Activated naive CD4-positive, alpha-beta T cell treated with anti-CD3 and anti-CD28 coated beads, Interleukin-2, amount 10 ng/mL, durations not matched to agents 7 days and 5 days (primary cell): Measurements from ENCODE around the gene ZNF138.

Experiments used
- CTCF ChIA-PET: fragments of 350-600 bp; sonication (Branson Sonifier 250); formaldehyde crosslinking; loops from one replicate; lab custom pipeline; 2021; ENCODE audit warnings: antibody characterized with exemption; lab: Charles Lee
- DNase-seq: peaks from one replicate; pipeline ENCODE4 v3.0.0-alpha.2; 2020
- H3K27ac Mint-ChIP-seq: one replicate; pipeline ENCODE4 v1.8.0; 2021; ENCODE audit warnings: mild to moderate bottlenecking, moderate library complexity, mixed read lengths
- H3K27me3 Mint-ChIP-seq: one replicate; pipeline ENCODE4 v1.8.0; 2021; ENCODE audit warnings: mild to moderate bottlenecking, mixed read lengths
- H3K36me3 Mint-ChIP-seq: one replicate; pipeline ENCODE4 v1.8.0; 2021; ENCODE audit warnings: mixed read lengths
- H3K4me1 Mint-ChIP-seq: one replicate; pipeline ENCODE4 v1.8.0; 2021; ENCODE audit warnings: mixed read lengths
- H3K4me3 Mint-ChIP-seq: one replicate; pipeline ENCODE4 v1.8.0; 2021; ENCODE audit warnings: mild to moderate bottlenecking, moderate library complexity, mixed read lengths
- H3K9me3 Mint-ChIP-seq: one replicate; pipeline ENCODE4 v1.8.0; 2021; ENCODE audit warnings: mixed read lengths

Gene ZNF138

DNA sequence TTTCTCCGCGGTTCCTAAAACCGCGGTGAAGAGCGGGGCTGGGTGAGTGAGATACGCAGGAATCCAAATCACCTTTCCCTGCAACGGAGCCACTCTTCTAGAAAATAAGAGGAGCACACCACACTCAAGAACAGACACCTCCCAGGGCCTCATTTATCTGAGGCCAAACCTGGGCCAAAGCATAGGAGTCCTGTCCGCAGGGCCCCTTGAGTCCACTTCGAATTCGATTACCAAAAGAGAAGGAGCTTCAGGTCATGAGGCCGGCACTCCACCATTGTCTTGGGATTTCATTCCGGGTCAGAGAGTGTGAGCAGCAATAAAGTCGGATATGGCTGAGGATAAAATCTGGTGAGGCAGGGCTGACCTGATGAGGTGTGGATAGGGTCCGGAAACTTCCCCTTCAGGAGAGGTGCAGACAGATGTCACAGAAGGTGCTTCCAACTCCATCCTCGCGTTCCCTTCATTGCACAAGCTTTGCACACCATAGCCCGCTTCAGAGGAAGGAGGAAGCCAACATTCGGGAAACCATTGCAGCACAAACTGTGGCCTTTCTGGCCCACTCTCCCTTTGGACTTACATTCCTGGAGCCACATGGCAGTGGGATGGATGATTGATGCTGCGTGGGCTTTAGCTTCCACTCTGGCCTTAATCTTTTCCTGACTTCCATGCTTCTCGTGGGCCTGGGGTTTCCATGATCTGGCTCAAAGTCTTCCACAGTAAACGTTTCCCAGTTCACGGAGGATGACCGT is 81.6 kb downstream of the ZNF138 start:
- H3K4me3 Mint-ChIP-seq, result no peak overlapping the region
- H3K4me1 Mint-ChIP-seq, result peaks cover 4% of the 10 kb centered on the region
- H3K27me3 Mint-ChIP-seq, result peaks cover 15% of the 10 kb centered on the region
- CTCF ChIA-PET, result no interaction called here
- H3K36me3 Mint-ChIP-seq, result peaks cover 3% of the 10 kb centered on the region
- peaks cover 29% of the 10 kb centered on the region for H3K9me3 Mint-ChIP-seq
- H3K27ac Mint-ChIP-seq, result no peak overlapping the region
- DNase-seq, result no peak

DNA sequence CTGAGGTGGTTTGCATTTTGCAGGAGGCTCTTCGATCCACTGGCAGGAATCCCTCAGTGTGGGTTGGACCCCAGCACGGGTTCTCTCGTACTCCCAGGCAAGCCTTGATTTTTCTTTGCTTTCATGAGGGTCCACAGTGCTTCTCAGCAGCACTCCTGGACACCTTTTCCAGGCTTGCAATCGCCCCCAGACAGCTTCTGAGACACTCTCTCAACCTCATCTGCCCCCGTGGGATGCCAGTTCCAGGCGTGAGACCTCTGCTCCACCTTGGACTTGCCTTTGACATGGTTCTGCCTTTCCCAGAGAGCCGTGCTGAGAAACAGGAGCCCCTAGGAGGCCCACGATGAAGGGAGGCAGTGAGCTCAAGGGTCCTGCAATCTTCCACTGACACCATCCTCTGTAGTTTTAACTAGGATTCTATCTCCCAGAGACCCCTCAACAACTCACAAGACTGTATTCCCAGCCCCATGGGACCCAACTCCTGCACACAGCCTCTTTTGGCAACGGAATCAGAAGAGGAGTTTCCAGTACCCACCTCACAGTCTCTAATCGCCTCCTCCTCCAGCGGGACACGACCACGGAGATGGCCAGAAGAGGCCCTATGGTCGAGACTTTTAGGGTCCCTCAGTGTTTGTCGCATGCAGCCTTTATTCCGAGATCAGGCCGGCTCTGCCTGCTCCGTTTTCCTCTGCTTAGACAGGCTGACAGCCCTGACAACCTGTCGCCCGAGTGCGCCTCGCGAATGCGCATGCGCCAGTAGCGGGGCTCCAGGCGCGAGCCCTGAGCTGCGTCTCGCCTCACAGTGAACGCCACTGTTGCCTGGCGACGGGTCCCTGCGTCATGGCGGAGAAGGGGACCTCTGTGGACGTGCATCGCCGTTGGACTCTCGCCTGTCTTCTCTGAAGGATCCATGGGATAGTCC is 82.8 kb downstream of the ZNF138 start:
- H3K36me3 Mint-ChIP-seq, result peaks cover 3% of the 10 kb centered on the region
- DNase-seq, result peak; percentile 60
- CTCF ChIA-PET, result no interaction called here
- H3K4me1 Mint-ChIP-seq, result peaks cover 4% of the 10 kb centered on the region
- H3K9me3 Mint-ChIP-seq, result peaks cover 20% of the 10 kb centered on the region
- peak overlapping the region; percentile 26 for H3K4me3 Mint-ChIP-seq
- peak overlapping the region; percentile 11 for H3K27ac Mint-ChIP-seq
- H3K27me3 Mint-ChIP-seq, result peaks cover 24% of the 10 kb centered on the region

DNA sequence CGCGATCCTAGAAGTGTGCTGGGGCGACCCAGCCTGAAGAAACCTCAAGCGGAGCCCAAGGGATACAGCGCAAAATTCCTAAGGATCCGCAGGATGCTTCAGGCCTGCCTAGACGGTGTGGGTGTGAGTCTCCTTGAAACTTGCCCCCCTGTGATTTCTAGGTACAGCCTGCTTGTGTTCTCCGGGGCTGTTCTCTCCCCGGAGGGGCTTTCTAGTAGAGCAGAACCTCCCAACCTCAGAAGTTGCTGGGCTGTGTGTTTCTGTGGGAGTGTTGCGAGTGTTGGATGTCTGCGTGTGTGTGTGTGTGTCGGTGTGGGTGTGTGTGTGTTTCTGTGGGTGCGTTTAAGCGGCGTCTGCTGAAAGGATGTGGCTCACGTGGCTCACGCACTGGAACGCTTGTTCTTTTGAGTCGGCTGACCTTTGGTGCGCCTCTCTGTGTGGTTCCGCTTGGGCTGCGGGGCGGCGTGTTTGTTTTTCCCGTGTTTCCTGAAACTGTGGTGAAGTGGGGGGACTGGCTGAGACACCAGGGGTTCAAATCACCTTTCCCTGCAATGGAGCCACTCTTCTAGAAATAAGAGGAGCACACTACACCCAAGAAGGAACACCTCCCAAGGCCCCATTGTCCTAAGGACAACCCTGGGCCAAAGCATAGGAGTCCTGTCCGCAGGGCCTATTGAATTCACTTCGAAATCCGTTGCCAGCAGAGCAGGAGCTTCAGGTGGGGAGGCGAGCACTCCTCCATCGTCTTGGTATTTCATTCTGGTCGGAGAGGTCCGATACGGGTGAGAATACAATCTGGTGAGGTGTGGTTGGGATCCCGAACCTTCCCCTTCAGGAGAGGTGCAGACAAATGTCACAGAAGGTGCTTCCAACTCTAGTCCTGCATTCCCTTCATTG is 83.7 kb downstream of the ZNF138 start:
- H3K9me3 Mint-ChIP-seq, result peaks cover 20% of the 10 kb centered on the region
- H3K27ac Mint-ChIP-seq, result no peak overlapping the region
- DNase-seq, result no peak
- H3K4me3 Mint-ChIP-seq, result no peak overlapping the region
- CTCF ChIA-PET, result no interaction called here
- peaks cover 30% of the 10 kb centered on the region for H3K27me3 Mint-ChIP-seq
- H3K4me1 Mint-ChIP-seq, result peaks cover 7% of the 10 kb centered on the region
- peaks cover 3% of the 10 kb centered on the region for H3K36me3 Mint-ChIP-seq

DNA sequence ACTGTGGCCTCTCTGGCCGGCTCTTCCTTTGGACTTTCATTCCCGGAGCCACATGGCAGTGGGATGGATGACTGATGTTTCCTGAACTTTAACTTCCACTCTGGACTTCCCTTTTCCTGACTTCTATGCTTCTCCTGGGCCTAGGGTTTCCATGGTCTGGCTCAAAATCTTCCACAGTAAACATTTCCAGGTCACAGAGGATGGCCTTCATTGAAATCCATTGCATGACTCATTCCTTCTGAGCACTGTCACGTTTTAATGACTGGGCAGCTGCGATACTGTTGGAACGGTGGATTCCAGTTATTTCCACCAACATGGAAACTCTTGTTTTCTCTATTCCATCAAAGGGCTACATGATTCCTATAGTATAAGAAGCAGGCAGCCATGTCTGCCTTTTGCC is 84.5 kb downstream of the ZNF138 start:
- Mint-ChIP-seq H3K4me3 (no peak overlapping the region), H3K36me3 (peaks cover 3% of the 10 kb centered on the region), H3K27ac (no peak overlapping the region), H3K27me3 (peaks cover 37% of the 10 kb centered on the region), H3K9me3 (peaks cover 18% of the 10 kb centered on the region), H3K4me1 (peaks cover 7% of the 10 kb centered on the region)
- CTCF ChIA-PET, result no interaction called here
- DNase-seq, result no peak

DNA sequence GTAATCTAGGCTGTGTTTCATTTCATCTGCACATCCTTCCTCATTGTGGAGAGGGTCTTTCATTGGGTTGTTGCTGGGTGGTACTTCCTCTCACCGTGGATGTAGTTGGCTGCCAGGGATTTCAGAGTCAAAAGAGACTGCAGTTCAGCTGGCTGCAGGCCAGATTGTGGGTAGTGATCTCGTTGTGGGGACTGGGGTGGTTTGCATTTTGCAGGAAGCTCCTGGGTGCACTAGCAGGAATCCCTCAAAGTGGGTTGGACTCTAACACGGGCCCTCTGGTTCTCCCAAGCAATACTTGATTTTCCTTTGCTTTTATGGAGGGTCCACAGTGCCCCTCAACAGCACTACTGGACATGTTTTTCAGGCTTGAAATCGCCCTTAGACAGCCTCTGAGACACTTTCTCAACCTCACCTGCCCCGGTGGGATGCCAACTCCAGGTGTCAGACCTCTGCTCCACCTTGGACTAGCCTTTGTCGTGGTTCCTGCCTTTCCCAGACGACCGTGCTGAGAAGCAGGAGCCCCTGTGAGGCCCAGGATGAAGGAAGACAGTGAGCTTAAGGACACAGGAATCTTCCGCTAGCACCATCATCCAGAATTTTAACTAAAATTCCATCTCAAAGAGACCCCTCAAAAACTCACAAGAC is 85.0 kb downstream of the ZNF138 start:
- Mint-ChIP-seq H3K9me3 (peaks cover 15% of the 10 kb centered on the region), H3K27ac (no peak overlapping the region), H3K4me3 (no peak overlapping the region), H3K27me3 (peaks cover 43% of the 10 kb centered on the region), H3K36me3 (peaks cover 1% of the 10 kb centered on the region), H3K4me1 (peaks cover 7% of the 10 kb centered on the region)
- CTCF ChIA-PET, result no interaction called here
- DNase-seq, result no peak

DNA sequence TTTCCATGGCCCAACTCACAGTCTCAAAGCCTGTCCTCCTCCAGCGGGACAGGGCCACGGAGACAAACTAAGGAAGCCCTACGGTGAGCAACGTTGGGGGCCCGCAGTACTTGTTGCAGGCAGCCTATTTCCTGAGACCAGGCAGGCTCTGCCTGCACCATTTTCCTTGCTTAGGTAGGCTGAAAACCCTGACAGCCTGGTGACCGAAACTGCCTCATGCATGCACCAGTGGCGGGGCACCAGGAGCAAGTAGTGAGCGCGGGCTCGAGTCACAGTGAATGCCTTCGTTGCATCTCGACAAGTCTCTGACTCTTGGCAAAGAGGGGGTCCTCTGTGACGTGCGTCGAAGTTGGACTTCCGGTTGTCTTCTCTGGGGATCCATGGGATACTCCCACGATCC is 85.6 kb downstream of the ZNF138 start:
- Mint-ChIP-seq H3K27me3 (peaks cover 48% of the 10 kb centered on the region), H3K9me3 (peaks cover 20% of the 10 kb centered on the region), H3K4me1 (peaks cover 7% of the 10 kb centered on the region), H3K27ac (no peak overlapping the region), H3K4me3 (no peak overlapping the region), H3K36me3 (peaks cover 1% of the 10 kb centered on the region)
- no peak for DNase-seq
- CTCF ChIA-PET, result no interaction called here

DNA sequence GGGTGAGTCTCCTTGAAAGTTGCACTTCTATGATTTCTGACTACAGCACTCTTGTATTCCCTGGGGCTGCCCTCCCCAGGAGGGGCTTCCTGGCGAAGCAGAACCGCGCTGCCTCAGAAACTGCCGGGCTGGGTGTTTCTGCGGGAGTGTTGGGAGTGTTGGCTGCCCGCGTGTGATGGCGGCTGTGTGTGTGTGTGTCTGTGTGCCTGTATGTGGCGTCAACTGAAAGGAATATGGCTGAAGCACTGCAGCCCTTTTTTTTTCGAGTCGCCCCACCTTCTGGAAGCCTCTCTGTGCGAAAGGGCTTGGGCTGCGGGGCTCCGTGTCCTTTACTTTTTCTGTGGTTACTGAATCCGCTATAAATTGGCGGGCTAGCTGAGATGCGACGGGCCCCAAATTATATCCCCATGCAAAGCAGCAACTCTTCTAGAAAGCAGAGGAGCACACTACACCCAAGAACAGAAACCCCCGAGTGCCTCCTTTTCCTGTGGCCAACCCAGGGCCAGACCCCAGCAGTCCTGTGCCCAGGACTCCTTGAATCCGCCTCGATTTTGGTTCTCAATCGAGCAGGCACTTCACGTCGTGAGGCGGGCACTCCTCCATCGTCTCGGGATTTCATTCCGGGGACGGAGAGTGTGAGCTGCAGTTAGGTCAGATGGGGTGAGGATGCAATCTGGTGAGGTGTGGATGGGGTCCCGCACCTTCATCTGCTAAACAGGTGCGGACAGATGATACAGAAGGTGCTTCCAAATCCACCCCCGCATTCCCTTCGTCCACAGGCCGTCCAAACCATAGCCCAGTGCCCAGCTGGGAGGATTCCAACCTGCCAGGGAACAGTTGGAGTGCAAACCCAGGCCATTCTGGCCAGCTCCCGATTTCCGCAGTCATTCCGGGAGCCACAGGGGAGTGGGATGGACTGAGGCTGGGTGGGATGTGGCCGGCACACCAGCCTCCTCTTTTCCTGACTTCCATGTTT is 86.4 kb downstream of the ZNF138 start:
- CTCF ChIA-PET, result no interaction called here
- peaks cover 52% of the 10 kb centered on the region for H3K27me3 Mint-ChIP-seq
- peaks cover 7% of the 10 kb centered on the region for H3K4me1 Mint-ChIP-seq
- H3K4me3 Mint-ChIP-seq, result no peak overlapping the region
- no peak for DNase-seq
- H3K36me3 Mint-ChIP-seq, result no peaks in the 10 kb centered on the region
- peaks cover 16% of the 10 kb centered on the region for H3K9me3 Mint-ChIP-seq
- H3K27ac Mint-ChIP-seq, result no peak overlapping the region

DNA sequence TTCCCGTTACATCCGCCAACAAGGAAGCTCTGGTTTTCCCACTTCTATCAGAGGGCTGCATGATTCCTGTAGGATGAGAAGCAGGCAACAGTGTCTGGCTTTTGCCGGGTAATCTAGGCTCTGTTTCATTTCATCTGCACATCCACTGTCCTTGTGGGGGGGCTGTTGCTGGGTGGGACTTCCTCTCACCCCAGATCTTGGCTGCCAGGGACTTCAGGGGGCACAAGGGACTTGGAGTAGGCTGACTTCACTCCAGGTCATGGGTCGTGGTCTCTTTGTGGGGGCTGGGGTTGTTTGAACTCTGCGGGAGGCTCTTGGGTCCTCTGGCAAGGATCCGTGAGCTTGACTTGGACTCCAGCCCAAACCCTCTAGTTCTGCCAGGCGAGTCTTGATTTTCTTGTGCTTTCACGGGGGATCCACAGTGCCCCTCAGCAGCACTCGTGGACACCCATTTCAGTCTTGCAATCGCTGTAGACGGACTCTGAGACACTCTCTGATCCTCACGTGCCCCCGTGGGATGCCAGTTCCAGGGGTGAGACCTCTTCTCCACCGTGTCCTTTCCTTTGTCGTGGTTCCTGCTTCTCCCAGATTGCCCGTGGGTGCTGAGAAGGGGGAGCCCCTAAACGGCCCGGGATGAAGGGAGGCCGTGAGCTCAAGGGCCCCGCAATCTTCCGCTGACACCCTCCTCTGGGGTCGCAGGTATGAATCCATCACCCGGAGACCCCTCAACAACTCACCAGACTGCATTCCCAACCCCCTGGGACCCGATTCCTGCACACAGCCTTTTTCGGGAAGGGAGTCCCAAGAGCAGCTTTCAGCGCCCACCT is 87.4 kb downstream of the ZNF138 start:
- CTCF ChIA-PET, result no interaction called here
- Mint-ChIP-seq H3K27ac (no peak overlapping the region), H3K27me3 (peaks cover 60% of the 10 kb centered on the region), H3K4me1 (peaks cover 7% of the 10 kb centered on the region), H3K36me3 (no peaks in the 10 kb centered on the region), H3K9me3 (peaks cover 16% of the 10 kb centered on the region), H3K4me3 (no peak overlapping the region)
- no peak for DNase-seq

DNA sequence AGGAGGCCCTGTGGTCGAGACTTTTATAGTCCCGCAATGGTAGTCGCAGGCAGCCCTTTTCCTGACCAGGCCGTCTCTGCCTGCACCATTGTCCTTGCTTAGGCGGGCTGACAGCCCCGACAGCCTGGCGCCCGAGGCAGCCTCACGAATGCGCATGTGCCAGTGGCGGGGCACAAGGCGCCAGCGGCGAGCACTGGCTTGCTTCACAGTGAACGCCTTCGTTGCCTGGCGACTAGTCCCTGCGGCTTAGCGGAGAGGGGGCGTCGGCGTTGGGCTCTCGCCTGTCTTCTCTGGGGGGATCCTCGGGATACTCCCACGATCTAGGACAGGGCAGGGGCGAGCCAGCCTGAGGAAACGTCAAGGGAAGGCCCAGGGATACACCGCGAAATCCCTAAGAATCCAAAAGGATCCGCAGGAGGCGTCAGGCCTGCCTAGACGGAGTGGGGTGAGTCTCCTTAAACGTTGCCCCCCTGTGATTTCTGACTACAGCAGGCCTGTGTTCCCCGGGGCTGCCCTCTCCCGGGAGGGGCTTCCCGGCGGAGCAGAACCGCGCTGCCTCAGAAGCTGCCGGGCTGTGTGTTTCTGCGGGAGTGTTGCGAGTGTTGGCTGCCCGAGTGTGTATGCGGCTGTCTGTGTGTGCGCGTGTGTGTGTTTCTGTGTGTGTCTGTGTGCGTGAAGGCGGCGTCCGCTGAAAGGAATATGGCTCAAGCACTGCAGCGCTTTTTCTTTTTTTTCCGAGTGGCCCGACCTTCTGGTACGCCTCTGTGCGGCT is 88.3 kb downstream of the ZNF138 start:
- DNase-seq, result no peak
- peaks cover 3% of the 10 kb centered on the region for H3K4me1 Mint-ChIP-seq

More for the DNA sequence above, 88.3 kb downstream of the ZNF138 start:
- Mint-ChIP-seq H3K4me3 (peak overlapping the region; percentile 21), H3K36me3 (no peaks in the 10 kb centered on the region), H3K9me3 (peaks cover 16% of the 10 kb centered on the region), H3K27me3 (peaks cover 69% of the 10 kb centered on the region), H3K27ac (no peak overlapping the region)
- CTCF ChIA-PET, result no interaction called here
